Measurements from ENCODE around the gene SEMA4G. TPM values are rescaled to one million over a fixed set of nuclear protein-coding genes. Genes with fewer than 3 reads are reported as not detected.

Gene SEMA4G
- total and polyA plus RNA-seq, 2 of the 8 experiments (the other 6 are each of a cell fraction or from before 2014, with no cell fraction given) = 7.1 to 18.2 TPM

DNA sequence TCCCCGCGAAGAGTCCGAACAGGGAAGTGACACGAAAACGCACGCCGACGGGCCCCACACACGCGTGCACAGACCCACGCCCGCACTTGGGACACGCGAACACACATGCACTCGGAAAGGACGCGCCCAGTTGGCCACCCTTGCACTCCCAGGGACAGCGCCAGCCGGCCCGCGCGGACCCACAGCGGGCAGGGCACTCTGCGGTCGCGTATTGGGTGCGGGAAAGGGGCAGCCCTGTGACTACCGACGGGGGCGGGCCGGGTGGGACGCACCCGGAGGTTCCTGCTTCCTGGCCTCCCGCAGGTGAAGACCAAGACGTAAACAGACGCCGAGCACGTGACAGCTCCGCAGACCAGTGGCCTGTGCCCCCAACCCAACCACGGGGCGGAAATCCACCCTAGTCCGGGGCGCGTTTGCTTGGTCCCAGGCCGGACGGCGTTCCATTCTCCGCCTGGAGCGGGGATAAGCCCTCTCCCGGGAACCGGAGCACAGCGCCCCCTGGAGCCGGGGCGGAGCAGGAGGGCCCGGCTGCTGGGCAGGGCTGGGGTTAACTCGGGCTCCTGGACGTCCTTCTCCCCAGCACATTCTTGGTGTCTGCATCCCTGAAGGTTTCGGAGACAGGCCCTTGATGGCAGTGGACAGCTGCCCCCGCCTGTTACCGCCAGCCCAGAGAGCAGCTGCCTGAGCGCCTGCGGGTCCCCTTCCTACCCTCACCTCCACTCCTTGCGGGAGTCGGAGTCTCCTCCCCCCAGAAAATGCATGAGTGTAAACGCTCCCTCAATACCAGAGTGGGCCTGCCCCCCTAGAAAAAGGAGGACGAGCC lies 28.3 kb downstream of the SEMA4G start (continued):
- TF ChIP-seq MAFK (IDR thresholded peaks at IDR 0.05; ENCODE audit: low read depth, low read length) (no peak), SIN3A (conservative IDR thresholded peaks at IDR 0.05 in 1 of 2, IDR thresholded peaks at IDR 0.05 in 1 of 2; ENCODE audit: low read depth in 1 of 2, low read length in 2 of 2) (peak in 1 of 2 experiments; percentile 68; a peak in 2 of 4 replicates), TEAD4 (IDR thresholded peaks at IDR 0.05; ENCODE audit: low read depth, low read length) (no peak)
- TF ChIP-seq, protein P1, sequence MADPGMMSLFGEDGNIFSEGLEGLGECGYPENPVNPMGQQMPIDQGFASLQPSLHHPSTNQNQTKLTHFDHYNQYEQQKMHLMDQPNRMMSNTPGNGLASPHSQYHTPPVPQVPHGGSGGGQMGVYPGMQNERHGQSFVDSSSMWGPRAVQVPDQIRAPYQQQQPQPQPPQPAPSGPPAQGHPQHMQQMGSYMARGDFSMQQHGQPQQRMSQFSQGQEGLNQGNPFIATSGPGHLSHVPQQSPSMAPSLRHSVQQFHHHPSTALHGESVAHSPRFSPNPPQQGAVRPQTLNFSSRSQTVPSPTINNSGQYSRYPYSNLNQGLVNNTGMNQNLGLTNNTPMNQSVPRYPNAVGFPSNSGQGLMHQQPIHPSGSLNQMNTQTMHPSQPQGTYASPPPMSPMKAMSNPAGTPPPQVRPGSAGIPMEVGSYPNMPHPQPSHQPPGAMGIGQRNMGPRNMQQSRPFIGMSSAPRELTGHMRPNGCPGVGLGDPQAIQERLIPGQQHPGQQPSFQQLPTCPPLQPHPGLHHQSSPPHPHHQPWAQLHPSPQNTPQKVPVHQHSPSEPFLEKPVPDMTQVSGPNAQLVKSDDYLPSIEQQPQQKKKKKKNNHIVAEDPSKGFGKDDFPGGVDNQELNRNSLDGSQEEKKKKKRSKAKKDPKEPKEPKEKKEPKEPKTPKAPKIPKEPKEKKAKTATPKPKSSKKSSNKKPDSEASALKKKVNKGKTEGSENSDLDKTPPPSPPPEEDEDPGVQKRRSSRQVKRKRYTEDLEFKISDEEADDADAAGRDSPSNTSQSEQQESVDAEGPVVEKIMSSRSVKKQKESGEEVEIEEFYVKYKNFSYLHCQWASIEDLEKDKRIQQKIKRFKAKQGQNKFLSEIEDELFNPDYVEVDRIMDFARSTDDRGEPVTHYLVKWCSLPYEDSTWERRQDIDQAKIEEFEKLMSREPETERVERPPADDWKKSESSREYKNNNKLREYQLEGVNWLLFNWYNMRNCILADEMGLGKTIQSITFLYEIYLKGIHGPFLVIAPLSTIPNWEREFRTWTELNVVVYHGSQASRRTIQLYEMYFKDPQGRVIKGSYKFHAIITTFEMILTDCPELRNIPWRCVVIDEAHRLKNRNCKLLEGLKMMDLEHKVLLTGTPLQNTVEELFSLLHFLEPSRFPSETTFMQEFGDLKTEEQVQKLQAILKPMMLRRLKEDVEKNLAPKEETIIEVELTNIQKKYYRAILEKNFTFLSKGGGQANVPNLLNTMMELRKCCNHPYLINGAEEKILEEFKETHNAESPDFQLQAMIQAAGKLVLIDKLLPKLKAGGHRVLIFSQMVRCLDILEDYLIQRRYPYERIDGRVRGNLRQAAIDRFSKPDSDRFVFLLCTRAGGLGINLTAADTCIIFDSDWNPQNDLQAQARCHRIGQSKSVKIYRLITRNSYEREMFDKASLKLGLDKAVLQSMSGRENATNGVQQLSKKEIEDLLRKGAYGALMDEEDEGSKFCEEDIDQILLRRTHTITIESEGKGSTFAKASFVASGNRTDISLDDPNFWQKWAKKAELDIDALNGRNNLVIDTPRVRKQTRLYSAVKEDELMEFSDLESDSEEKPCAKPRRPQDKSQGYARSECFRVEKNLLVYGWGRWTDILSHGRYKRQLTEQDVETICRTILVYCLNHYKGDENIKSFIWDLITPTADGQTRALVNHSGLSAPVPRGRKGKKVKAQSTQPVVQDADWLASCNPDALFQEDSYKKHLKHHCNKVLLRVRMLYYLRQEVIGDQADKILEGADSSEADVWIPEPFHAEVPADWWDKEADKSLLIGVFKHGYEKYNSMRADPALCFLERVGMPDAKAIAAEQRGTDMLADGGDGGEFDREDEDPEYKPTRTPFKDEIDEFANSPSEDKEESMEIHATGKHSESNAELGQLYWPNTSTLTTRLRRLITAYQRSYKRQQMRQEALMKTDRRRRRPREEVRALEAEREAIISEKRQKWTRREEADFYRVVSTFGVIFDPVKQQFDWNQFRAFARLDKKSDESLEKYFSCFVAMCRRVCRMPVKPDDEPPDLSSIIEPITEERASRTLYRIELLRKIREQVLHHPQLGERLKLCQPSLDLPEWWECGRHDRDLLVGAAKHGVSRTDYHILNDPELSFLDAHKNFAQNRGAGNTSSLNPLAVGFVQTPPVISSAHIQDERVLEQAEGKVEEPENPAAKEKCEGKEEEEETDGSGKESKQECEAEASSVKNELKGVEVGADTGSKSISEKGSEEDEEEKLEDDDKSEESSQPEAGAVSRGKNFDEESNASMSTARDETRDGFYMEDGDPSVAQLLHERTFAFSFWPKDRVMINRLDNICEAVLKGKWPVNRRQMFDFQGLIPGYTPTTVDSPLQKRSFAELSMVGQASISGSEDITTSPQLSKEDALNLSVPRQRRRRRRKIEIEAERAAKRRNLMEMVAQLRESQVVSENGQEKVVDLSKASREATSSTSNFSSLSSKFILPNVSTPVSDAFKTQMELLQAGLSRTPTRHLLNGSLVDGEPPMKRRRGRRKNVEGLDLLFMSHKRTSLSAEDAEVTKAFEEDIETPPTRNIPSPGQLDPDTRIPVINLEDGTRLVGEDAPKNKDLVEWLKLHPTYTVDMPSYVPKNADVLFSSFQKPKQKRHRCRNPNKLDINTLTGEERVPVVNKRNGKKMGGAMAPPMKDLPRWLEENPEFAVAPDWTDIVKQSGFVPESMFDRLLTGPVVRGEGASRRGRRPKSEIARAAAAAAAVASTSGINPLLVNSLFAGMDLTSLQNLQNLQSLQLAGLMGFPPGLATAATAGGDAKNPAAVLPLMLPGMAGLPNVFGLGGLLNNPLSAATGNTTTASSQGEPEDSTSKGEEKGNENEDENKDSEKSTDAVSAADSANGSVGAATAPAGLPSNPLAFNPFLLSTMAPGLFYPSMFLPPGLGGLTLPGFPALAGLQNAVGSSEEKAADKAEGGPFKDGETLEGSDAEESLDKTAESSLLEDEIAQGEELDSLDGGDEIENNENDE (IDR thresholded peaks at IDR 0.05; ENCODE audit: insufficient replicate concordance, low read length) = no peak
- TF ChIP-seq, protein P2, sequence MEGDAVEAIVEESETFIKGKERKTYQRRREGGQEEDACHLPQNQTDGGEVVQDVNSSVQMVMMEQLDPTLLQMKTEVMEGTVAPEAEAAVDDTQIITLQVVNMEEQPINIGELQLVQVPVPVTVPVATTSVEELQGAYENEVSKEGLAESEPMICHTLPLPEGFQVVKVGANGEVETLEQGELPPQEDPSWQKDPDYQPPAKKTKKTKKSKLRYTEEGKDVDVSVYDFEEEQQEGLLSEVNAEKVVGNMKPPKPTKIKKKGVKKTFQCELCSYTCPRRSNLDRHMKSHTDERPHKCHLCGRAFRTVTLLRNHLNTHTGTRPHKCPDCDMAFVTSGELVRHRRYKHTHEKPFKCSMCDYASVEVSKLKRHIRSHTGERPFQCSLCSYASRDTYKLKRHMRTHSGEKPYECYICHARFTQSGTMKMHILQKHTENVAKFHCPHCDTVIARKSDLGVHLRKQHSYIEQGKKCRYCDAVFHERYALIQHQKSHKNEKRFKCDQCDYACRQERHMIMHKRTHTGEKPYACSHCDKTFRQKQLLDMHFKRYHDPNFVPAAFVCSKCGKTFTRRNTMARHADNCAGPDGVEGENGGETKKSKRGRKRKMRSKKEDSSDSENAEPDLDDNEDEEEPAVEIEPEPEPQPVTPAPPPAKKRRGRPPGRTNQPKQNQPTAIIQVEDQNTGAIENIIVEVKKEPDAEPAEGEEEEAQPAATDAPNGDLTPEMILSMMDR (IDR thresholded peaks at IDR 0.05; ENCODE audit: control extremely low read depth in 1 of 3, insufficient read depth in 1 of 3, low read depth in 1 of 3, low read length in 3 of 3) = peak in 2 of 3 experiments; percentile 79 to 93; a peak in 3 of 4 replicates
- TF ChIP-seq, protein P3, sequence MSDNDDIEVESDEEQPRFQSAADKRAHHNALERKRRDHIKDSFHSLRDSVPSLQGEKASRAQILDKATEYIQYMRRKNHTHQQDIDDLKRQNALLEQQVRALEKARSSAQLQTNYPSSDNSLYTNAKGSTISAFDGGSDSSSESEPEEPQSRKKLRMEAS (IDR thresholded peaks at IDR 0.05) = peak; percentile 86

All from H1 (cell line).